ENCODE measurements around the gene FAM135A.

The FAM135A gene

DNA sequence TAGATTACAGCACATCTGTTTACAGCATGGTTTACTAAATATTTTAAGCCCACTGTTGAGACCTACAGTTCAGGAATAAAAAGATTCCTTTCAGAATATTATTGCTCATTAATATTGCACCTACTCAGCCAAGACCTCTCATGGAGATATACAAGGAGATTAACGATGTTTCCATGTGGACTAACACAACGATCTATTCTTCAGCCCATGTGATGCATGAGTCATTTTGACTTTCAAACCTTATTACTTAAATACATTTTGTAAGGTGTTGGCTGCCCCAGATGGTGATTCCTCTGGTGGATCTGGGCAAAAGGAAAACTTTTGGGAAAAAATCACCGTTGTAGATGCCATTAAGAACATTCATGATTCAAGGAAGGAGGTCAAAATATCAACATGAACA lies 105.4 kb downstream of the FAM135A start:
- Histone ChIP-seq H3K27me3 (no peaks in the 10 kb centered on the region), H3K4me3 (ENCODE audit: low read depth, low read length) (no peak overlapping the region), H3K9me3 (no peaks in the 10 kb centered on the region), H3K36me3 (no peaks in the 10 kb centered on the region), H3K4me1 (no peaks in the 10 kb centered on the region)
- TF ChIP-seq, protein P1, sequence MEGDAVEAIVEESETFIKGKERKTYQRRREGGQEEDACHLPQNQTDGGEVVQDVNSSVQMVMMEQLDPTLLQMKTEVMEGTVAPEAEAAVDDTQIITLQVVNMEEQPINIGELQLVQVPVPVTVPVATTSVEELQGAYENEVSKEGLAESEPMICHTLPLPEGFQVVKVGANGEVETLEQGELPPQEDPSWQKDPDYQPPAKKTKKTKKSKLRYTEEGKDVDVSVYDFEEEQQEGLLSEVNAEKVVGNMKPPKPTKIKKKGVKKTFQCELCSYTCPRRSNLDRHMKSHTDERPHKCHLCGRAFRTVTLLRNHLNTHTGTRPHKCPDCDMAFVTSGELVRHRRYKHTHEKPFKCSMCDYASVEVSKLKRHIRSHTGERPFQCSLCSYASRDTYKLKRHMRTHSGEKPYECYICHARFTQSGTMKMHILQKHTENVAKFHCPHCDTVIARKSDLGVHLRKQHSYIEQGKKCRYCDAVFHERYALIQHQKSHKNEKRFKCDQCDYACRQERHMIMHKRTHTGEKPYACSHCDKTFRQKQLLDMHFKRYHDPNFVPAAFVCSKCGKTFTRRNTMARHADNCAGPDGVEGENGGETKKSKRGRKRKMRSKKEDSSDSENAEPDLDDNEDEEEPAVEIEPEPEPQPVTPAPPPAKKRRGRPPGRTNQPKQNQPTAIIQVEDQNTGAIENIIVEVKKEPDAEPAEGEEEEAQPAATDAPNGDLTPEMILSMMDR (IDR thresholded peaks at IDR 0.05; ENCODE audit: low read depth, low read length) = no peak
- DNase-seq = no peak

DNA sequence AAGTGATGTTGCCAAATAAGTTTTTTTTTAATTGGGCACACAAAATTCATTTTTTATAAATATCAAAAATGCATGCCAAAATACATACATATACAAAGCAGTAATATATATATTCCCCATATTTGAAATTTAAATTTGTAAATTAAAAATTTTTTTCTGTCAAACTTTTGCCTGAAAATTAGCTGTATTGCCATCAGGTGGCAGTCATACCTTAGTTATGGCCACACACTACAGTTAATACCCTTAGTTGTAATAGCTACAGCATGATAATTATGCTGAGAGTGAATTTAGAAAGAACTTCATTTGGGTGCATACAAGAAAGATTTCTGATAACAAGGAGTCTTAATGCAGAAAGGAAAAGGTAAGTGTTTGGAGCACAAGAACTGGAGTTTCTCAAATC lies 107.3 kb downstream of the FAM135A start:
- Histone ChIP-seq H3K4me1 (no peaks in the 10 kb centered on the region), H3K27me3 (no peaks in the 10 kb centered on the region), H3K4me3 (ENCODE audit: low read depth, low read length) (no peak overlapping the region), H3K9me3 (no peaks in the 10 kb centered on the region), H3K36me3 (no peaks in the 10 kb centered on the region)
- no peak for DNase-seq
- TF ChIP-seq, protein P1 (IDR thresholded peaks at IDR 0.05; ENCODE audit: low read depth, low read length) = peak; percentile 52

DNA sequence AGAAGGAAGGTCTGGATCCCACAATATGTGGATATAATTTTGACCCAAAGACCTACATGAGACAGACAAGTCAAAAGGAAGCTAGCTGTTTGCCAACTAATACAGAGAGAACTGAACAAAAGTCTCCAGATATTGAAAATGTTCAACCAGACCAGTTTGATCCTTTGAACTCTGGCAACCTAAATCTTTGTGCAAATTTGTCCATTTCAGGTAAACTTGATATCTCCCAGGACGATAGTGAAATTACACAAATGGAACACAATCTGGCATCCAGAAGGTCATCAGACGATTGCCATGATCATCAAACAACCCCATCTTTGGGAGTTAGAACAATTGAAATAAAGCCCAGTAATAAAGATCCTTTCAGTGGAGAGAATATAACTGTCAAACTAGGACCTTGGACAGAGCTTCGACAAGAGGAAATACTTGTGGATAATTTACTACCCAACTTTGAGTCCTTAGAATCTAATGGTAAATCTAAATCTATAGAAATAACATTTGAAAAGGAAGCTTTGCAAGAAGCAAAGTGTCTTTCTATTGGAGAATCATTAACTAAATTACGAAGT lies 111.5 kb downstream of the FAM135A start:
- Histone ChIP-seq H3K9me3 (no peaks in the 10 kb centered on the region), H3K4me1 (no peaks in the 10 kb centered on the region)

DNA sequence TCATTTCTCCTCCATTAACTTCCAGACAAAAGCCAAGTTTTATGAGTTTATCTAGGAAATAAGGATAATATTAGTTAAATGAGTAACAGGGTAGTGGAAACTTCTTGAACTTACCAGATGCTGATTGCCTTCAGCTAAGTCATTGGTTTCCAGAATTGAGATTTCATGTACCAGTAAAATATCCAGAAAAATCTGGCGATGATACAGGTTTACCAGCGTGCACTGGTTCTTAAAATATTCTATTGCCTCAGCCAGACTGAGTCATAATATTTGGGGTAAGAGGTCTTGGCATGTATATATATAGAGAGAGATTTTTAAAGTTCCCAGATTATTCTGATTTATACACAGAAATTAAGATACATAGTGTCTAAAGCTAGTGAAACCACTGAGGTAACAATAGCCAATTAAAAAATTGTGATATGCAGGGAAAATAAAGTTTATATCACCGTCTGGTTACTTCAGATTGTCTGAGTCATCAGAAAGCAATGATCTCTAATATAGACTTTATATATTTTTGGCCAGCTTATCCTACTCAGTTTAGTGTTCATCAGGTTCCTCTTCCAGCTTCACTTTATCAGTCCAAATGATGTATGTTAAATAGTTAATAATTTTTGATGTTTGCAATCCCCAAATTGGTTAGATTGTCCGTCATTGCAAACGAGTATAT lies 113.9 kb downstream of the FAM135A start:
- no peaks in the 10 kb centered on the region for H3K4me1 ChIP-seq
- H3K36me3 ChIP-seq = no peaks in the 10 kb centered on the region; the same call in 1 of the 2 replicates
- DNase-seq = no peak
- no peak overlapping the region for H3K4me3 ChIP-seq (ENCODE audit: low read depth, low read length)
- TF ChIP-seq, protein P1 (IDR thresholded peaks at IDR 0.05; ENCODE audit: low read depth, low read length) = no peak
- H3K9me3 ChIP-seq = no peaks in the 10 kb centered on the region
- no peaks in the 10 kb centered on the region for H3K27me3 ChIP-seq

More for the DNA sequence above, 111.5 kb downstream of the FAM135A start:
- DNase-seq = no peak
- Histone ChIP-seq H3K36me3 (no peaks in the 10 kb centered on the region; the same call in 1 of the 2 replicates), H3K27me3 (no peaks in the 10 kb centered on the region), H3K4me3 (ENCODE audit: low read depth, low read length) (no peak overlapping the region)
- TF ChIP-seq, protein P1 (IDR thresholded peaks at IDR 0.05; ENCODE audit: low read depth, low read length) = no peak

DNA sequence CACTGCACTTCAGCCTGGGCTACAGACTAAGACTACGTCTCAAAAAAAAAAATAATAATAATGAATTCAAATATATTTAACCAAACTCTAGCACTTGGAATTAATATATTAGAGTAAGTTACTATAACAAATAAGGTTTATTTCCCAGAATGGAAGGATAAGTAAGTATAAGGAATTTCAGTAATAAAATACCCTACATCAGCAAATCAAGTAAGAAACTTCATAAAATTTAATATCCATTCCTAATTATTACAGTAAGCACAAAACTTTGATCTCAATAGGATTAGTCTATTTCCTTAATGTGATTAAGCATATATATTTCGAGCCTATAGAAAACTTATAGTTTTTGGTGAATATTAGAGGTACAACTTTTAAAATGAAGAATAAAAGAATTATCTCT lies 116.7 kb downstream of the FAM135A start:
- Histone ChIP-seq H3K36me3 (no peaks in the 10 kb centered on the region; the same call in 1 of the 2 replicates), H3K27me3 (no peaks in the 10 kb centered on the region), H3K9me3 (no peaks in the 10 kb centered on the region), H3K4me1 (no peaks in the 10 kb centered on the region), H3K4me3 (ENCODE audit: low read depth, low read length) (no peak overlapping the region)
- TF ChIP-seq, protein P1 (IDR thresholded peaks at IDR 0.05; ENCODE audit: low read depth, low read length) = no peak
- DNase-seq = no peak

DNA sequence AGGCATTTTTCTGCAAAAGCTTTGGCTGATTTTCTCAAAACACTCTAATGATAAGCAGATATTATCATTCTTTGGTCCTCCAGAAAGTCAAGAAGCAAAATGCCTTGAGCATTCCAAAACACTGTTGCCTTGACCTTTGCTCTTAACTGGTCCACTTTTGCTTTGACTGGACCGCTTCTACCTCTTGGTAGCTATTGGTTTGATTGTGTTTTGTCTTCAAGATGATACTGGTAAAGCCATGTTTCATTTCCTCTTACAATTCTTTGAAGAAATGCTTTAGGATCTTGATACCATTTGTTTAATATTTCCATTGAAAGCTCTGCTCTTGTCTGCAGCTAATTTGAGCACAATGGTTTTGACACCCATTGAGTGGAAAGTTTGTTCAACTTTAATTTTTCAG lies 117.8 kb downstream of the FAM135A start:
- H3K27me3 ChIP-seq = no peaks in the 10 kb centered on the region
- H3K4me1 ChIP-seq = no peaks in the 10 kb centered on the region
- TF ChIP-seq, protein P1 (IDR thresholded peaks at IDR 0.05; ENCODE audit: low read depth, low read length) = no peak
- H3K36me3 ChIP-seq = no peaks in the 10 kb centered on the region; the same call in 1 of the 2 replicates
- H3K9me3 ChIP-seq = no peaks in the 10 kb centered on the region
- no peak overlapping the region for H3K4me3 ChIP-seq (ENCODE audit: low read depth, low read length)
- no peak for DNase-seq

All from BE2C (cell line).